B cell (primary cell): ENCODE measurements around the gene ZNF3. TPM values are rescaled to one million over a fixed set of nuclear protein-coding genes. Genes with fewer than 3 reads are reported as not detected.
A peak's percentile ranks its signal among the peaks of the same experiment; 100 is the strongest.

Source experiments
- ATAC-seq: fragments of 200-7000 bp; cut with Tn5 transposase; one replicate; pipeline ENCODE4 v1.10.0; 2021; ENCODE audit warnings: low read depth, mild to moderate bottlenecking, moderate number of reproducible peaks, moderate library complexity
- CTCF ChIA-PET: fragments of 350-600 bp; sonication (Branson Sonifier 250); formaldehyde crosslinking; loops from one replicate; lab custom pipeline; 2021; ENCODE audit warnings: antibody characterized with exemption, inconsistent platforms; lab: Charles Lee
- POLR2A ChIA-PET: fragments of 350-600 bp; sonication (Branson Sonifier 250); formaldehyde crosslinking; loops from one replicate; lab custom pipeline; 2021; ENCODE audit warnings: antibody characterized with exemption; lab: Charles Lee
- DNase-seq: peaks from one replicate; pipeline ENCODE4 v3.0.0; 2013
- H2AFZ ChIP-seq: 2 replicates; pipeline ENCODE4 v1.6.1; 2012; ENCODE audit warnings: mild to moderate bottlenecking, low read depth, low read length; ENCODE audit not compliant: insufficient read depth, poor library complexity, severe bottlenecking
- H3K27ac ChIP-seq, 2 donors: 1 replicate in 1 of 2; 2 replicates in 1 of 2; pipeline ENCODE4 v1.5.1; 2012 to 2013; ENCODE audit warnings: low read length in 2 of 2, mild to moderate bottlenecking in 2 of 2, moderate library complexity in 1 of 2
- H3K27me3 ChIP-seq, 4 experiments: fragments of 200-600 bp in 1 of 4; sonication (generic) in 1 of 4; replicated peaks in 1 of 4; 1 replicate in 2 of 4; 2 replicates in 2 of 4; pipeline versions ENCODE4 v1.6.1 to v1.7.0; 2013 to 2016; ENCODE audit warnings: low read length in 3 of 4, mild to moderate bottlenecking in 2 of 4, mixed read lengths in 1 of 4, moderate library complexity in 1 of 4; ENCODE audit not compliant: insufficient read depth in 4 of 4, control insufficient read depth in 3 of 4; ENCODE audit errors: control extremely low read depth in 1 of 4
- H3K36me3 ChIP-seq, 2 experiments: replicated peaks in 1 of 2; 1 replicate in 1 of 2; 2 replicates in 1 of 2; pipeline versions ENCODE4 v1.6.1 to v1.7.1; 2013; ENCODE audit warnings: low read length in 1 of 2; ENCODE audit not compliant: insufficient read depth in 2 of 2, control insufficient read depth in 1 of 2; ENCODE audit errors: control extremely low read depth in 1 of 2, extremely low read depth in 1 of 2
- H3K4me1 ChIP-seq, 2 donors: fragments of 200-600 bp in 1 of 2; sonication (generic) in 1 of 2; 1 replicate in 1 of 2; 2 replicates in 1 of 2; pipeline versions ENCODE4 v1.5.1 to v1.6.1; 2013 to 2017; ENCODE audit warnings: low read length in 2 of 2; ENCODE audit not compliant: control insufficient read depth in 2 of 2, insufficient read depth in 2 of 2
- H3K4me2 ChIP-seq: replicated peaks from 2 replicates; pipeline ENCODE3; 2012; ENCODE audit warnings: mild to moderate bottlenecking, low read depth, low read length; ENCODE audit not compliant: poor library complexity, severe bottlenecking
- H3K4me3 ChIP-seq, 5 experiments: fragments of 200-600 bp in 1 of 5; sonication (generic) in 1 of 5; 1 replicate in 3 of 5; 2 replicates in 2 of 5; pipeline versions ENCODE4 v1.5.1 to v1.7.0; 2011 to 2016; ENCODE audit warnings: low read length in 4 of 5, mild to moderate bottlenecking in 4 of 5, low read depth in 2 of 5, control low read depth in 1 of 5, moderate library complexity in 1 of 5; ENCODE audit not compliant: insufficient read depth in 1 of 5; ENCODE audit errors: control extremely low read depth in 1 of 5, extremely low read depth in 1 of 5
- H3K79me2 ChIP-seq: fragments of 200-600 bp; sonication (generic); one replicate; pipeline ENCODE4 v1.6.0; 2016; ENCODE audit warnings: low read length; ENCODE audit not compliant: control insufficient read depth, insufficient read depth
- H3K9ac ChIP-seq: fragments of 200-600 bp; sonication (generic); 2 replicates; pipeline ENCODE4 v1.6.1; 2017; ENCODE audit warnings: mild to moderate bottlenecking, low read length, moderate library complexity
- H3K9me3 ChIP-seq, 3 donors: one replicate each; pipeline versions ENCODE4 v1.6.1 to v1.7.1; 2013; ENCODE audit warnings: low read length in 2 of 3; ENCODE audit not compliant: control insufficient read depth in 2 of 3, insufficient read depth in 1 of 3; ENCODE audit errors: control extremely low read depth in 1 of 3
- H4K20me1 ChIP-seq: 2 replicates; pipeline ENCODE4 v1.6.0; 2012; ENCODE audit warnings: mild to moderate bottlenecking, low read length; ENCODE audit not compliant: insufficient read depth, control insufficient read depth, poor library complexity, severe bottlenecking
- H3K27ac Mint-ChIP-seq: one replicate; pipeline ENCODE4 v1.8.0; 2021; ENCODE audit warnings: mixed read lengths
- H3K27me3 Mint-ChIP-seq: one replicate; pipeline ENCODE4 v1.8.0; 2021; ENCODE audit warnings: mixed read lengths
- H3K4me1 Mint-ChIP-seq: one replicate; pipeline ENCODE4 v1.8.0; 2021; ENCODE audit warnings: mixed read lengths
- H3K4me3 Mint-ChIP-seq: one replicate; pipeline ENCODE4 v1.8.0; 2021; ENCODE audit warnings: mixed read lengths
- H3K9me3 Mint-ChIP-seq: one replicate; pipeline ENCODE4 v1.8.0; 2022; ENCODE audit warnings: mixed read lengths; ENCODE audit not compliant: insufficient read depth
- EZH2 ChIP-seq: IDR thresholded peaks from 2 replicates; pipeline ENCODE4 v1.6.1; 2012; ENCODE audit warnings: borderline replicate concordance, low read depth, mild to moderate bottlenecking, moderate library complexity, low read length; ENCODE audit not compliant: insufficient read depth, poor library complexity, severe bottlenecking
- WGBS: methylation state at CpG from one replicate; pipeline ENCODE4 v1.1.5; 2013; ENCODE audit warnings: missing lambda C conversion rate; ENCODE audit not compliant: insufficient coverage; 5-methylcytosine and 5-hydroxymethylcytosine counted together
- intact Hi-C: fragments of 100-400 bp; cut with micrococcal nuclease; formaldehyde crosslinking; loops from one replicate; pipeline ENCODE4 v1.10.0; 2022
- polyA plus RNA-seq: library from polyadenylated mRNA; depleted of rRNA; stranded (reverse); fragments of >200 nt; gene quantifications from 2 replicates; pipeline ENCODE4 v1.2.3, GENCODE V29; 2012
- total RNA-seq, 2 donors: library from RNA; stranded (reverse); fragments of 120-200 nt in 1 of 2; gene quantifications; 1 replicate in 1 of 2; 2 replicates in 1 of 2; pipeline versions ENCODE4 v1.2.3 to v1.2.4, GENCODE V29; 2013 to 2022
- TF ChIP-seq, protein P1 (sequence below): fragments of 200-600 bp; IDR thresholded peaks from one replicate; pipeline ENCODE4 v1.8.0; 2022; ENCODE audit warnings: antibody characterized with exemption, mild to moderate bottlenecking

Gene ZNF3
- total and polyA plus RNA-seq, 2 donors (not counting 1 experiment from before 2014, with no cell fraction given), result 19.2 to 44.8 TPM

- POLR2A ChIA-PET, result no interaction called here
- Histone ChIP-seq H3K27me3 (no peaks in the 10 kb centered on the region), H3K9ac (no peak overlapping the region), H3K4me1 (peaks cover 10 to 16% of the 10 kb centered on the region in 2 donors), H3K9me3 (no peaks in the 10 kb centered on the region), H4K20me1 (no peaks in the 10 kb centered on the region), H2AFZ (no peak overlapping the region), H3K27ac (no peak overlapping the region), H3K4me3 (no peak overlapping the region), H3K79me2 (no peaks in the 10 kb centered on the region), H3K4me2 (peak overlapping the region; percentile 35), H3K36me3 (no peaks in the 10 kb centered on the region)
- Mint-ChIP-seq H3K27me3 (no peaks in the 10 kb centered on the region), H3K9me3 (no peaks in the 10 kb centered on the region), H3K27ac (peak overlapping the region; percentile 28), H3K4me3 (peak overlapping the region; percentile 67), H3K4me1 (peaks cover 21% of the 10 kb centered on the region)
- TF ChIP-seq, protein P1, sequence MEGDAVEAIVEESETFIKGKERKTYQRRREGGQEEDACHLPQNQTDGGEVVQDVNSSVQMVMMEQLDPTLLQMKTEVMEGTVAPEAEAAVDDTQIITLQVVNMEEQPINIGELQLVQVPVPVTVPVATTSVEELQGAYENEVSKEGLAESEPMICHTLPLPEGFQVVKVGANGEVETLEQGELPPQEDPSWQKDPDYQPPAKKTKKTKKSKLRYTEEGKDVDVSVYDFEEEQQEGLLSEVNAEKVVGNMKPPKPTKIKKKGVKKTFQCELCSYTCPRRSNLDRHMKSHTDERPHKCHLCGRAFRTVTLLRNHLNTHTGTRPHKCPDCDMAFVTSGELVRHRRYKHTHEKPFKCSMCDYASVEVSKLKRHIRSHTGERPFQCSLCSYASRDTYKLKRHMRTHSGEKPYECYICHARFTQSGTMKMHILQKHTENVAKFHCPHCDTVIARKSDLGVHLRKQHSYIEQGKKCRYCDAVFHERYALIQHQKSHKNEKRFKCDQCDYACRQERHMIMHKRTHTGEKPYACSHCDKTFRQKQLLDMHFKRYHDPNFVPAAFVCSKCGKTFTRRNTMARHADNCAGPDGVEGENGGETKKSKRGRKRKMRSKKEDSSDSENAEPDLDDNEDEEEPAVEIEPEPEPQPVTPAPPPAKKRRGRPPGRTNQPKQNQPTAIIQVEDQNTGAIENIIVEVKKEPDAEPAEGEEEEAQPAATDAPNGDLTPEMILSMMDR, result peak; percentile 11
- TF ChIP-seq EZH2, result no peak
- CTCF ChIA-PET, result interaction anchor here (0.6 to 0.8 kb wide), 4 partner anchors 25 to 787 kb away, joined by 3 read pairs; no protein-coding TSS in a partner anchor
- WGBS, result 26% methylated on average over 6 of the region's 6 CpGs
- DNase-seq (peak; percentile 42), ATAC-seq (no peak)
- intact Hi-C loops, result no loop called here
Measured at GRCh38 chr7:100044718-100045117, 36.8 kb downstream of the ZNF3 start.

- Histone ChIP-seq H4K20me1 (no peaks in the 10 kb centered on the region), H3K27me3 (no peaks in the 10 kb centered on the region), H3K79me2 (no peaks in the 10 kb centered on the region), H3K9me3 (no peaks in the 10 kb centered on the region), H3K4me1 (peaks cover 4 to 11% of the 10 kb centered on the region in 2 donors), H2AFZ (no peak overlapping the region), H3K4me3 (no peak overlapping the region), H3K27ac (no peak overlapping the region), H3K4me2 (no peak overlapping the region), H3K9ac (no peak overlapping the region), H3K36me3 (peaks cover 0 to 3% of the 10 kb centered on the region in 2 experiments)
- Mint-ChIP-seq H3K4me3 (no peak overlapping the region), H3K4me1 (peaks cover 15% of the 10 kb centered on the region), H3K27me3 (no peaks in the 10 kb centered on the region), H3K9me3 (no peaks in the 10 kb centered on the region), H3K27ac (no peak overlapping the region)
- POLR2A ChIA-PET, result no interaction called here
- CTCF ChIA-PET, result no interaction called here
- 17% methylated on average over 1 of the region's 7 CpGs for WGBS
- TF ChIP-seq EZH2, result no peak
- TF ChIP-seq, protein P1, result no peak
- no peak for DNase-seq
- ATAC-seq, result no peak
- intact Hi-C loops, result no loop called here
Measured at GRCh38 chr7:100040575-100040974, 40.9 kb downstream of the ZNF3 start.
